GM21786 (cell line): Measurements from ENCODE around the gene TRDN.
"Not testable (repeated sequence)": the region's sequence is repeated elsewhere in the genome, so short reads cannot be mapped to it uniquely, and the experiment has no call there.

Source experiments
- ATAC-seq: cut with Tn5 transposase; IDR thresholded peaks from one replicate; pipeline ENCODE4 v1.9.1; 2021; ENCODE audit not compliant: unreplicated experiment

The TRDN gene

GRCh38 chr6:123515715-123516114, 121.0 kb downstream of the TRDN start:
- ATAC-seq = no peak

- no peak for ATAC-seq
These were observed 127.6 kb downstream of the TRDN start for GRCh38 chr6:123509112-123509511.

- no peak for ATAC-seq
These were observed 128.5 kb downstream of the TRDN start for GRCh38 chr6:123508290-123508689.

GRCh38 chr6:123507582-123507981, 129.2 kb downstream of the TRDN start:
- no peak for ATAC-seq

GRCh38 chr6:123503619-123504018, 133.1 kb downstream of the TRDN start:
- no peak for ATAC-seq

GRCh38 chr6:123497025-123497424, 139.7 kb downstream of the TRDN start:
- ATAC-seq = no peak

GRCh38 chr6:123489589-123489988, 147.2 kb downstream of the TRDN start:
- no peak for ATAC-seq

- no peak for ATAC-seq
These were observed 155.8 kb downstream of the TRDN start for GRCh38 chr6:123480986-123481385.

GRCh38 chr6:123472025-123472702, 164.6 kb downstream of the TRDN start:
- ATAC-seq = not testable (repeated sequence)

GRCh38 chr6:123467392-123467791, 169.4 kb downstream of the TRDN start:
- ATAC-seq = no peak

GRCh38 chr6:123462152-123462551, 174.6 kb downstream of the TRDN start:
- no peak for ATAC-seq

- ATAC-seq = no peak
These were observed 178.5 kb downstream of the TRDN start for GRCh38 chr6:123458218-123458617.

- no peak for ATAC-seq
These were observed 179.9 kb downstream of the TRDN start for GRCh38 chr6:123456836-123457235.

GRCh38 chr6:123454448-123454847, 182.3 kb downstream of the TRDN start:
- ATAC-seq = no peak

- ATAC-seq = not testable (repeated sequence)
These were observed 183.7 kb downstream of the TRDN start for GRCh38 chr6:123453071-123453470.

GRCh38 chr6:123448306-123448884, 188.4 kb downstream of the TRDN start:
- ATAC-seq = no peak

- no peak for ATAC-seq
These were observed 189.3 kb downstream of the TRDN start for GRCh38 chr6:123447315-123447937.

- no peak for ATAC-seq
These were observed 197.4 kb downstream of the TRDN start for GRCh38 chr6:123439371-123439770.

GRCh38 chr6:123434186-123434585, 202.6 kb downstream of the TRDN start:
- no peak for ATAC-seq

- ATAC-seq = no peak
These were observed 205.8 kb downstream of the TRDN start for GRCh38 chr6:123430970-123431369.

GRCh38 chr6:123427008-123427407, 209.7 kb downstream of the TRDN start:
- no peak for ATAC-seq

GRCh38 chr6:123423130-123423529, 213.6 kb downstream of the TRDN start:
- no peak for ATAC-seq
